H1 (cell line): ENCODE data around the gene FAM83F. TPM values are rescaled to one million over a fixed set of nuclear protein-coding genes. Genes with fewer than 3 reads are reported as not detected.

ENCODE experiments used
- CTCF ChIA-PET: fragments of 300-600 bp; sonication (Branson Sonifier 250); formaldehyde crosslinking; loops from one replicate; lab custom pipeline; 2021; ENCODE audit not compliant: partially characterized antibody; lab: Charles Lee
- POLR2A ChIA-PET: fragments of 300-600 bp; sonication (Branson Sonifier 250); formaldehyde crosslinking; loops from one replicate; lab custom pipeline; 2021; ENCODE audit warnings: inconsistent platforms; ENCODE audit not compliant: partially characterized antibody; lab: Charles Lee
- DNase-seq, 2 experiments: peaks; one replicate each; pipeline versions ENCODE4 v3.0.0 to v3.0.0-alpha.2; 2010 to 2022; ENCODE audit warnings: low spot score in 2 of 2, low read depth in 1 of 2, mixed read lengths in 1 of 2
- FAIRE-seq: peaks from 2 replicates; lab custom pipeline; 2011; peaks lifted over from hg19 to GRCh38; lab: Jason Lieb, UNC
- H2AFZ ChIP-seq: 2 replicates; pipeline ENCODE4 v1.8.1; 2012; ENCODE audit warnings: low read length, inconsistent platforms
- H2AK5ac ChIP-seq: 2 replicates; pipeline ENCODE4 v1.6.1; 2013; ENCODE audit warnings: low read depth, low read length
- H2BK120ac ChIP-seq: replicated peaks from 2 replicates; pipeline ENCODE3; 2013; ENCODE audit warnings: low read depth, low read length, inconsistent platforms
- H2BK12ac ChIP-seq: 2 replicates; pipeline ENCODE4 v1.6.1; 2013; ENCODE audit warnings: low read depth, low read length
- H2BK15ac ChIP-seq: 2 replicates; pipeline ENCODE4 v1.6.1; 2013; ENCODE audit warnings: low read length
- H2BK20ac ChIP-seq: 2 replicates; pipeline ENCODE4 v1.6.1; 2013; ENCODE audit warnings: low read length
- H2BK5ac ChIP-seq: 2 replicates; pipeline ENCODE4 v1.6.1; 2013; ENCODE audit warnings: low read depth, low read length
- H3K14ac ChIP-seq: 2 replicates; pipeline ENCODE4 v1.6.1; 2013; ENCODE audit warnings: inconsistent platforms; ENCODE audit not compliant: insufficient read length
- H3K18ac ChIP-seq: 2 replicates; pipeline ENCODE4 v1.6.1; 2013; ENCODE audit warnings: low read length; ENCODE audit errors: extremely low read depth
- H3K23ac ChIP-seq: 2 replicates; pipeline ENCODE4 v1.6.1; 2013; ENCODE audit warnings: inconsistent platforms; ENCODE audit not compliant: insufficient read length
- H3K23me2 ChIP-seq: 2 replicates; pipeline ENCODE4 v1.6.1; 2013; ENCODE audit warnings: low read depth, low read length
- H3K27ac ChIP-seq: 2 replicates; pipeline ENCODE4 v1.6.1; 2011; ENCODE audit warnings: low read depth, low read length, inconsistent platforms
- H3K27me3 ChIP-seq, 4 experiments: replicated peaks in 1 of 4; 1 replicate in 1 of 4; 2 replicates in 3 of 4; pipeline versions ENCODE4 v1.6.1 to v1.8.1; 2011 to 2013; ENCODE audit warnings: low read length in 3 of 4, mild to moderate bottlenecking in 3 of 4, inconsistent platforms in 2 of 4, mixed read lengths in 2 of 4, moderate library complexity in 1 of 4; ENCODE audit not compliant: control insufficient read depth in 3 of 4, insufficient read depth in 3 of 4; ENCODE audit errors: extremely low read depth in 1 of 4
- H3K36me3 ChIP-seq, 4 experiments: 2 replicates each; pipeline versions ENCODE4 v1.6.1 to v1.8.1; 2011 to 2013; ENCODE audit warnings: mild to moderate bottlenecking in 4 of 4, low read length in 3 of 4, moderate library complexity in 2 of 4, control low read depth in 1 of 4, inconsistent platforms in 1 of 4; ENCODE audit not compliant: insufficient read depth in 4 of 4, control insufficient read depth in 2 of 4
- H3K4ac ChIP-seq: replicated peaks from 2 replicates; pipeline ENCODE3; 2013; ENCODE audit warnings: low read length, low read depth, mixed read lengths, inconsistent platforms; ENCODE audit not compliant: insufficient read length
- H3K4me1 ChIP-seq, 4 experiments: replicated peaks in 1 of 4; 1 replicate in 1 of 4; 2 replicates in 3 of 4; pipeline versions ENCODE4 v1.6.1 to v1.8.1; 2011 to 2013; ENCODE audit warnings: low read length in 3 of 4, inconsistent platforms in 2 of 4, mixed read lengths in 1 of 4; ENCODE audit not compliant: insufficient read depth in 4 of 4, control insufficient read depth in 3 of 4
- H3K4me2 ChIP-seq, 2 experiments: 2 replicates each; pipeline versions ENCODE4 v1.6.1 to v1.8.1; 2011 to 2013; ENCODE audit warnings: low read depth in 2 of 2, low read length in 2 of 2, control low read depth in 1 of 2, inconsistent platforms in 1 of 2, mild to moderate bottlenecking in 1 of 2; ENCODE audit not compliant: insufficient read depth in 1 of 2
- H3K4me3 ChIP-seq, 4 experiments: fragments of 200-600, 300-600 bp in 1 of 4; sonication (generic), shearing (Covaris generic), sonication (Bioruptor Twin) in 1 of 4; 2 replicates each; pipeline versions ENCODE4 v1.5.1 to v1.8.1; 2011 to 2016; ENCODE audit warnings: low read length in 4 of 4, low read depth in 3 of 4, control low read depth in 2 of 4, inconsistent platforms in 2 of 4, mild to moderate bottlenecking in 2 of 4, mixed read lengths in 1 of 4, moderate library complexity in 1 of 4; ENCODE audit not compliant: insufficient read depth in 2 of 4; ENCODE audit errors: extremely low read depth in 1 of 4
- H3K56ac ChIP-seq: replicated peaks from 2 replicates; pipeline ENCODE3; 2013; ENCODE audit warnings: low read depth, mild to moderate bottlenecking, mixed read lengths, low read length, inconsistent platforms; ENCODE audit not compliant: insufficient read length
- H3K79me1 ChIP-seq: 2 replicates; pipeline ENCODE4 v1.6.1; 2013; ENCODE audit warnings: low read depth, low read length, control low read depth
- H3K79me2 ChIP-seq, 2 experiments: 2 replicates each; pipeline versions ENCODE4 v1.6.1 to v1.8.1; 2012 to 2013; ENCODE audit warnings: low read length in 2 of 2, mild to moderate bottlenecking in 2 of 2, inconsistent platforms in 1 of 2; ENCODE audit not compliant: insufficient read depth in 2 of 2, control insufficient read depth in 1 of 2
- H3K9ac ChIP-seq, 4 experiments: replicated peaks in 1 of 4; 1 replicate in 1 of 4; 2 replicates in 3 of 4; pipeline versions ENCODE4 v1.6.1 to v1.8.1; 2011 to 2013; ENCODE audit warnings: low read depth in 3 of 4, low read length in 3 of 4, control low read depth in 2 of 4, mild to moderate bottlenecking in 2 of 4, moderate library complexity in 2 of 4, inconsistent platforms in 1 of 4; ENCODE audit errors: extremely low read depth in 1 of 4
- H3K9me3 ChIP-seq, 2 experiments: 2 replicates each; pipeline versions ENCODE4 v1.6.1 to v1.8.1; 2012 to 2013; ENCODE audit warnings: mild to moderate bottlenecking in 2 of 2, moderate library complexity in 2 of 2, control low read depth in 1 of 2, inconsistent platforms in 1 of 2, low read depth in 1 of 2, low read length in 1 of 2, mixed read lengths in 1 of 2; ENCODE audit not compliant: insufficient read depth in 2 of 2
- H4K20me1 ChIP-seq, 2 experiments: replicated peaks in 1 of 2; 2 replicates each; pipeline versions ENCODE3 to v1.8.1; 2011 to 2013; ENCODE audit warnings: inconsistent platforms in 2 of 2, low read length in 2 of 2, mild to moderate bottlenecking in 1 of 2; ENCODE audit not compliant: insufficient read depth in 2 of 2, control insufficient read depth in 1 of 2
- H4K5ac ChIP-seq: 2 replicates; pipeline ENCODE4 v1.6.1; 2013; ENCODE audit warnings: low read length, low read depth, mixed read lengths, inconsistent platforms; ENCODE audit not compliant: insufficient read length
- H4K8ac ChIP-seq: 2 replicates; pipeline ENCODE4 v1.8.0; 2013; ENCODE audit warnings: mild to moderate bottlenecking, moderate library complexity, low read length, inconsistent platforms; ENCODE audit not compliant: insufficient read depth; ENCODE audit errors: extremely low read depth
- H4K91ac ChIP-seq: replicated peaks from 2 replicates; pipeline ENCODE3; 2013; ENCODE audit warnings: low read length, mixed read lengths, inconsistent platforms; ENCODE audit not compliant: insufficient read length
- CREB1 ChIP-seq: IDR thresholded peaks from 2 replicates; pipeline ENCODE4 v1.6.1; 2012; ENCODE audit warnings: inconsistent platforms
- EGR1 ChIP-seq: IDR thresholded peaks from 2 replicates; pipeline ENCODE4 v1.6.1; 2011; ENCODE audit warnings: low read depth, low read length, borderline replicate concordance
- GABPA ChIP-seq: IDR thresholded peaks from 2 replicates; pipeline ENCODE4 v1.6.1; 2011; ENCODE audit warnings: mild to moderate bottlenecking, low read length, moderate library complexity, borderline replicate concordance; ENCODE audit not compliant: insufficient read depth
- POU5F1 ChIP-seq: IDR thresholded peaks from 2 replicates; pipeline ENCODE4 v1.6.1; 2011; ENCODE audit warnings: low read depth, mild to moderate bottlenecking, low read length, moderate library complexity
- RAD21 ChIP-seq, 2 experiments: IDR thresholded peaks in 1 of 2; conservative IDR thresholded peaks in 1 of 2; 2 replicates each; pipeline ENCODE4 v1.6.1; 2011; ENCODE audit warnings: low read depth in 2 of 2, low read length in 2 of 2, improper control_type of control experiment in 1 of 2, inconsistent platforms in 1 of 2, mild to moderate bottlenecking in 1 of 2, moderate library complexity in 1 of 2
- WGBS, 2 experiments: shearing (Covaris generic) in 1 of 2; methylation state at CpG; one replicate each; pipeline versions ENCODE4 v1.1.6 to v1.1.7; 2013 to 2015; ENCODE audit warnings: low lambda C conversion rate in 2 of 2, mixed read lengths in 2 of 2, inconsistent platforms in 1 of 2, low coverage in 1 of 2, missing lambda C conversion rate in 1 of 2; ENCODE audit not compliant: insufficient replicate concordance in 2 of 2, insufficient coverage in 1 of 2, insufficient read length in 1 of 2; ENCODE audit errors: extremely low coverage in 1 of 2, missing lambda C conversion rate in 1 of 2; 5-methylcytosine and 5-hydroxymethylcytosine counted together
- polyA plus RNA-seq, 7 experiments: library from polyadenylated mRNA; depleted of rRNA in 3 of 7; stranded (reverse) in 5 of 7; unstranded in 2 of 7; fragments of >200 nt in 5 of 7; fragments of 200-250 nt in 2 of 7; gene quantifications; 1 replicate in 5 of 7; 2 replicates in 1 of 7; 4 replicates in 1 of 7; pipeline versions ENCODE4 v1.2.1 to v1.2.3, GENCODE V29; 2011 to 2013; ENCODE audit warnings: missing spikeins in 2 of 7, mixed read lengths in 2 of 7
- total RNA-seq: library from RNA; stranded (reverse); fragmentation: NEBNext Ultra II Directional; extraction: Animal tissue kit (Norgen Biotek cat#: 25700); gene quantifications from 2 replicates; pipeline ENCODE4 v1.2.1, GENCODE V29; 2021
- TF ChIP-seq, protein P1 (sequence below): IDR thresholded peaks from 2 replicates; pipeline ENCODE4 v1.6.1; 2012; ENCODE audit warnings: inconsistent platforms
- TF ChIP-seq, protein P2 (sequence below), 3 experiments: IDR thresholded peaks; 1 replicate in 2 of 3; 2 replicates in 1 of 3; pipeline versions ENCODE4 v1.5.1 to v1.6.1; 2011; ENCODE audit warnings: low read length in 3 of 3, mild to moderate bottlenecking in 3 of 3, inconsistent platforms in 2 of 3, low read depth in 1 of 3, moderate library complexity in 1 of 3; ENCODE audit not compliant: insufficient read depth in 1 of 3; ENCODE audit errors: control extremely low read depth in 1 of 3
- TF ChIP-seq, protein P3 (sequence below): IDR thresholded peaks from 2 replicates; pipeline ENCODE4 v1.6.1; 2011; ENCODE audit warnings: low read depth, mild to moderate bottlenecking, low read length; ENCODE audit not compliant: insufficient read depth

The FAM83F gene
- total and polyA plus RNA-seq, 2 of the 8 experiments (the other 6 are each of a cell fraction or from before 2014, with no cell fraction given): 8.6 to 18.9 TPM

DNA sequence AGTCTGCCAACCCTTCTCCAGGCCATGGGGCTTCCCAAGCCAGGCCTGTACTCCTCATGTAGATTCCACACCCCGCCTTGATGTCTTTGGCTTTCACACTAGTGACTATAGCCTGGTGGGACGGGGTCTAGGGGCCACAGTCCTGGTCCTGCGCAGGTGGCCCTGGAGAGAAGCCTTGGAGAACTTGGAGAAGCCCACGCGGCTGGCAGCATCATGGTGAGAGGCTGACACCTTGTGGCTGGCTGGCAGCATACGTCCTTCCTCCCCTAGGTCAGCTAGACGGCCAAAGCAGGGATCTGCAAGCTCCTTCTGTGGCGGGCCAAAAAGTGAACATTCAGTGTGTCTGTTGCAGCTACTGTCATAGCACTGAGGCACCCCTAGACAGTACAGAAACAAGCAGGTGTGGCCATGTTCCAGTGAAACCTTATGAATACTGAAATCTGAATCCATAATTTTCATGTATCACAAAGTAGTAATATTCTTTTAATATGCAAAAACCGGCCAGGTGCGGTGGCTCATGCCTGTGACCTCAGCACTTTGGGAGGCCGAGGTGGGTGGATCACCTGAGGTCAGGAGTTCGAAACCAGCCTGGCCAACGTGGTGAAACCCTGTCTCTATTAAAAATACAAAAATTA, 42.0 kb downstream of the FAM83F start:
- CTCF ChIA-PET: interaction anchor here (0.6 to 10.1 kb wide), 36 partner anchors 11 to 519 kb away, joined by 3 to 120 read pairs (median 4); no protein-coding TSS in a partner anchor
- peak; percentile 58 to 77 for DNase-seq
- Histone ChIP-seq H3K23me2 (no peaks in the 10 kb centered on the region), H3K27me3 (peaks cover 0 to 6% (median 2%) of the 10 kb centered on the region in 4 experiments; a peak in 2 of 7 replicates), H2AFZ (no peak overlapping the region), H3K36me3 (no peaks in the 10 kb centered on the region), H3K79me1 (no peaks in the 10 kb centered on the region), H4K20me1 (no peaks in the 10 kb centered on the region), H2BK120ac (no peak overlapping the region), H4K5ac (no peak overlapping the region), H3K9me3 (no peaks in the 10 kb centered on the region), H3K14ac (no peak overlapping the region), H2BK20ac (no peak overlapping the region), H3K18ac (no peak overlapping the region), H3K4ac (no peak overlapping the region), H3K4me1 (no peaks in the 10 kb centered on the region), H3K27ac (no peak overlapping the region), H3K9ac (no peak overlapping the region), H2BK15ac (no peak overlapping the region), H4K91ac (no peak overlapping the region), H3K4me2 (no peak overlapping the region), H3K4me3 (no peak overlapping the region), H2AK5ac (no peak overlapping the region), H2BK5ac (no peak overlapping the region), H3K23ac (no peak overlapping the region), H2BK12ac (no peak overlapping the region), H3K79me2 (no peaks in the 10 kb centered on the region), H4K8ac (no peak overlapping the region), H3K56ac (no peak overlapping the region)
- POLR2A ChIA-PET: interaction anchor here (1.5 kb wide), 1 partner anchor 507 kb away, joined by 4 read pairs; no protein-coding TSS in a partner anchor
- FAIRE-seq: peak; percentile 97
- 48% methylated on average over 13 of the region's 13 CpGs; no CpG with 5 or more reads in 1 of the 2 experiments for WGBS, 2 experiments
- no peak for TF ChIP-seq POU5F1
- TF ChIP-seq, protein P1, sequence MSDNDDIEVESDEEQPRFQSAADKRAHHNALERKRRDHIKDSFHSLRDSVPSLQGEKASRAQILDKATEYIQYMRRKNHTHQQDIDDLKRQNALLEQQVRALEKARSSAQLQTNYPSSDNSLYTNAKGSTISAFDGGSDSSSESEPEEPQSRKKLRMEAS: peak; percentile 86
- peak; percentile 54; the same call in 1 of the 2 replicates for TF ChIP-seq GABPA
- 0 out of 2 replicates have a peak, but pooled peaks have one; percentile 31 for TF ChIP-seq CREB1
- TF ChIP-seq EGR1: 0 out of 2 replicates have a peak, but pooled peaks have one; percentile 42
- TF ChIP-seq, protein P2, sequence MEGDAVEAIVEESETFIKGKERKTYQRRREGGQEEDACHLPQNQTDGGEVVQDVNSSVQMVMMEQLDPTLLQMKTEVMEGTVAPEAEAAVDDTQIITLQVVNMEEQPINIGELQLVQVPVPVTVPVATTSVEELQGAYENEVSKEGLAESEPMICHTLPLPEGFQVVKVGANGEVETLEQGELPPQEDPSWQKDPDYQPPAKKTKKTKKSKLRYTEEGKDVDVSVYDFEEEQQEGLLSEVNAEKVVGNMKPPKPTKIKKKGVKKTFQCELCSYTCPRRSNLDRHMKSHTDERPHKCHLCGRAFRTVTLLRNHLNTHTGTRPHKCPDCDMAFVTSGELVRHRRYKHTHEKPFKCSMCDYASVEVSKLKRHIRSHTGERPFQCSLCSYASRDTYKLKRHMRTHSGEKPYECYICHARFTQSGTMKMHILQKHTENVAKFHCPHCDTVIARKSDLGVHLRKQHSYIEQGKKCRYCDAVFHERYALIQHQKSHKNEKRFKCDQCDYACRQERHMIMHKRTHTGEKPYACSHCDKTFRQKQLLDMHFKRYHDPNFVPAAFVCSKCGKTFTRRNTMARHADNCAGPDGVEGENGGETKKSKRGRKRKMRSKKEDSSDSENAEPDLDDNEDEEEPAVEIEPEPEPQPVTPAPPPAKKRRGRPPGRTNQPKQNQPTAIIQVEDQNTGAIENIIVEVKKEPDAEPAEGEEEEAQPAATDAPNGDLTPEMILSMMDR (IDR thresholded peaks at IDR 0.05; ENCODE audit: control extremely low read depth in 1 of 3, insufficient read depth in 1 of 3, low read depth in 1 of 3, low read length in 3 of 3): peak; percentile 92 to 98 (median 98)
- peak; percentile 98 for TF ChIP-seq RAD21 (IDR thresholded peaks at IDR 0.05 in 1 of 2, conservative IDR thresholded peaks at IDR 0.05 in 1 of 2; ENCODE audit: low read depth in 2 of 2, low read length in 2 of 2)
- TF ChIP-seq, protein P3, sequence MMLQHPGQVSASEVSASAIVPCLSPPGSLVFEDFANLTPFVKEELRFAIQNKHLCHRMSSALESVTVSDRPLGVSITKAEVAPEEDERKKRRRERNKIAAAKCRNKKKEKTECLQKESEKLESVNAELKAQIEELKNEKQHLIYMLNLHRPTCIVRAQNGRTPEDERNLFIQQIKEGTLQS: no peak
